NOMO-1 treated with DMSO at 0.1 percent for 48 hours (cell line): ENCODE measurements around the gene BCL2.
A peak's percentile ranks its signal among the peaks of the same experiment; 100 is the strongest.

Experiments
- DNase-seq: peaks from one replicate; lab custom pipeline; 2025; ENCODE audit not compliant: unreplicated experiment; lab: John Stamatoyannopoulos, UW

BCL2 gene

GRCh38 chr18:63146828-63147409 is 172.7 kb downstream of the BCL2 start:
- no peak for DNase-seq

- DNase-seq = no peak
Observed at GRCh38 chr18:63145851-63146555, 173.6 kb downstream of the BCL2 start.

- DNase-seq = no peak
Observed at GRCh38 chr18:63145166-63145850, 174.3 kb downstream of the BCL2 start.

GRCh38 chr18:63144748-63145147 is 174.8 kb downstream of the BCL2 start:
- no peak for DNase-seq

- no peak for DNase-seq
Observed at GRCh38 chr18:63143330-63143771, 176.2 kb downstream of the BCL2 start.

GRCh38 chr18:63142594-63143225 is 176.9 kb downstream of the BCL2 start:
- peak; percentile 38 for DNase-seq

GRCh38 chr18:63141778-63142176 is 177.8 kb downstream of the BCL2 start:
- DNase-seq = peak; percentile 87

GRCh38 chr18:63140997-63141777 is 178.4 kb downstream of the BCL2 start:
- no peak for DNase-seq

GRCh38 chr18:63140038-63140450 is 179.5 kb downstream of the BCL2 start:
- DNase-seq = no peak

GRCh38 chr18:63138436-63139340 is 180.9 kb downstream of the BCL2 start:
- DNase-seq = no peak

- DNase-seq = no peak
Observed at GRCh38 chr18:63137999-63138435, 181.6 kb downstream of the BCL2 start.

- DNase-seq = no peak
Observed at GRCh38 chr18:63135101-63135500, 184.5 kb downstream of the BCL2 start.

GRCh38 chr18:63132819-63133200 is 186.8 kb downstream of the BCL2 start:
- DNase-seq = no peak

- DNase-seq = no peak
Observed at GRCh38 chr18:63131959-63132818, 187.4 kb downstream of the BCL2 start.

- DNase-seq = peak; percentile 56
Observed at GRCh38 chr18:63131106-63131958, 188.2 kb downstream of the BCL2 start.

- no peak for DNase-seq
Observed at GRCh38 chr18:63130176-63130575, 189.4 kb downstream of the BCL2 start.

- no peak for DNase-seq
Observed at GRCh38 chr18:63128237-63128974, 191.2 kb downstream of the BCL2 start.
